ENCODE results near the gene SASH1.

The SASH1 gene

DNA sequence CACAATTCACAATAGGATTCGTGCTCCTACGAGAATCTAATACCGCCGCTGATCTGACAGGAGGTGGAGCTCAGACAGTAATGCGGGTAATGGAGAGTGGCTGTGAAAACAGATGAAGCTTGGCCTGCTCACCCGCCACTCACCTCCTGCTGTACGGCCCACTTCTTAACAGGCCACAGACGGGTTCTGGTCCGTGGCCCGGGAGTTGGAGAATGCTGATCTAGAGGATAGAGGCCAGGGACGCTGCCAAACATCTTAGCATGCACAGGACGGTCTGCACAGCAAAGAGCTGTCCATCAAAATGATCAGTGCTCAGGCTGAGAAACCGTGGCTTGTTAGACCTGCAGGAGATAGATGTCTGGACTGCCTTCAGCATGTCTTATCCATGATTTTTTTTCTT, 186.4 kb downstream of the SASH1 start:
- DNase-seq, result no peak

DNA sequence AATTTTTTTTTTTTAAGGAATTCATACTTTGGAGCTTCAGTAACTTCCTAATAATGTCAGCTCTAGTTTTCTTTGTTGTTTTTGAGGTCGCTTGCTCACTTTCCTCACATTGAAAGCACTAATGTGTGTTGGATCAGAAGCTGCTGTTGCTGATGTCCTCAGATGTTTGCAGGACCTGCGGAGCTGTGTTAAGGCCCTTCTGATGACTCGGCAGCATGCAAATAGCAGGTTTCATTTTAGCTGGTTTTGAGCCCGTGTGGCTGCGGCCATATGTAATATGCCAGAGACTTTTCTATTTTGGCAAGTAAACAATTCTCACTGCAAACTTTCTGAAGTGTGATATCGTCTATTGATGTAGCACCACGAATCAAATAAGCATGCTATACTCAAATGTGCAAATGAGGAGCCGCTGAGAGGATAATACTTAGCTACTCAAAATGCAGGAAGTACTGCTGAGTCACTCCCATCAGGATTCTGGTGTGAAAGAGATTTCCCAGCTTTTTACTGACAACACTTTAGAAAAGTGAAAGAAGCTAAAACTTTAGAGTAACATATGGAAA, 187.8 kb downstream of the SASH1 start:
- DNase-seq, result no peak

DNA sequence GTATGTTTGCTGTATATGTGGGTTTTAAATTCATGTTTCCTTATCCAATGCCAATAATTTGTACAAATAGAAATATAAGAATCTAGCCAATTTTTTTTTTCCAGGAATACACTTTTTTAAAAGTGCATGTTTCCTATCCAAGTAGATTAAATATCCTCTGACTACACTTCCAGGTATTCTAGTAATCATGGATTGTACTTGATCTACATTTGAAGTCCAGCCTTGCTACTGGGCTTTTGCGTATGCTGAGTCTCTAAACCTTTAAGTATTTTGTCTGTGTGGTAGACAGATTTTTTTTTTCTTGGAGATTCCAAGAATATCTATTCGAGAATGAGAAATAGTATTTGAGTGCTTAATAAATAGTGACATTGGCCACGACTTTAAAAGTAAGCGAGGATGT, 188.3 kb downstream of the SASH1 start:
- DNase-seq, result no peak

DNA sequence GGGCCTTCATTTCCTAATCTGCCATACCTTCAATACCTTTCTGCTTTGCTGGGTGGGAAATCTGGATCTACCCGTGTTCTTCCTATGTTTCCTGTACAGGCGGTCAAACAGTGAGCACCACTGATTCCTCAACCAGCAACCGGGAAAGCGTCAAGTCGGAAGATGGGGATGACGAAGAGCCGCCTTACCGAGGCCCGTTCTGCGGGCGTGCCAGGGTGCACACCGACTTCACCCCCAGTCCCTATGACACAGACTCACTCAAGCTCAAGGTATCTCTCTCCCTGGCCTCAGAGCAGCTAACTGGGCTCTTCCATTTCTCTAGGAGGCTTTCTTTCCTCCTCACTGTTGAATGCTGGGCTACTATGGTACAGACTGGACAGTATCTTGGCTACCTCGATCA, 190.1 kb downstream of the SASH1 start:
- no peak for DNase-seq

DNA sequence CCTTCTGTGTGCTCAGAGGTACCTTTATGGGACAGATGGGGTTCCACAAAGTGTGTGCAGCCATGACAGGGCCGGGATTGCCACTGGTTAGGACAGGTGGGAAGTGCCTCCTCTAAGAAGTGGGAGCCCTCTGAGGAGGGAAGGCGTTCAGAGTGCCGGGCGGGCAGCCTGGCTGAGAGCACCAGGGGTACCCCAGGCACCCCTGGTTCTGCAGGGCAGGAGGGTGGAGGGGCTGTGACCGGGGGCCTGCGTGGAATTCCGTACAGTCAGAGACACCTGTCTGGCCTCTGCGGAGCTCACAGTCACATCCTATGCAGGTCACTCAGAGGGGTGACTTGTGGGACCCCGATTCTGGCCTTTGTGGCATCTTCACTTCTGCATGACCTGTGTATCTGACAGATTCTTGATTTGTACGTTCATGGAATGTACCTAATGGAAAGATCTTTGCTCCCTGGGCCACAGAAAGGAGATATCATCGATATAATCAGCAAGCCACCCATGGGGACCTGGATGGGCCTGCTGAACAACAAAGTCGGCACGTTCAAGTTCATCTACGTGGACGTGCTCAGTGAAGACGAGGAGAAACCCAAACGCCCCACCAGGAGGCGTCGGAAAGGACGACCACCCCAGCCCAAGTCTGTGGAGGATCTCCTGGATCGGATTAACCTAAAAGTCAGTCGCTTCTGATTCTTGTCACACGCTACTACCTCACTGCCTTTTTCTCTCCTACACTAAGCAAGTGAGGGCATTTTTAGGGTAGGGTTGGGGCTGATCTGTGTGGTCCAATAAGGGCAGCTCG, 190.9 kb downstream of the SASH1 start:
- no peak for DNase-seq

DNA sequence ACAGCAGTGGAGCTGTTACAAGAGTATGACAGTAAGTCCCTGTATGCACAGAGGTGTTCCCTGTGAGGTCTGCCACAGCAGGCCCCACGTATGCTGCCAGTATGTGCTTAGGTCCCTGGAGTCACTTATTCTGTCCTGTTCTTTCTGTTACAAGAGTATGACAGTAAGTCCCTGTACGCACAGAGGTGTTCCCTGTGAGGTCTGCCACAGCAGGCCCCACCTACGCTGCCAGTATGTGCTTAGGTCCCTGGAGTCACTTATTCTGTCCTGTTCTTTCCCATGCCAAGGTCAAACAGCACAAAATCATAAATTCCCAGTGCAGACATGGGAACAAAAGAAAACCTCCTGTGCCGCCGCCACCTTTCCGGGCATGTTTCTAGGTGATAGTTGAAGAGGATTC, 192.2 kb downstream of the SASH1 start:
- no peak for DNase-seq

DNA sequence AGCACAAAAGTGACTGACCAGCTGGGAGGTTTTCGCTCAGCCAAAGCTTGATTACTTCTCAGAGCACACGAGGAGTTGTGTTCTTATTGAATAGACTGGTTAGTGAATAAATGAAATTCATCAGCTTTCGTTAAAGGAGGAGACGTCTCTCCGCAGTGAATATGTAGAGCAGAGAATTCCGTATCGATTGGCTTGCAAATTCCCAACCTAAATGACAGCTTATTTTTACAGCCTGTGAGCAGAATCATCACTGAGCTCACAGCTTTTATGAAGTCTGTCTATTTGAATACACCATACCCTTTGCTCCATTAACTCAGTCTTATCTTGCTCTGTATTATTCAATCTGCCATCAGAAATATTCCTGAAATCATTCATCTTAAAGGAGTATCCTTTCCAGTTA, 192.7 kb downstream of the SASH1 start:
- DNase-seq, result no peak

DNA sequence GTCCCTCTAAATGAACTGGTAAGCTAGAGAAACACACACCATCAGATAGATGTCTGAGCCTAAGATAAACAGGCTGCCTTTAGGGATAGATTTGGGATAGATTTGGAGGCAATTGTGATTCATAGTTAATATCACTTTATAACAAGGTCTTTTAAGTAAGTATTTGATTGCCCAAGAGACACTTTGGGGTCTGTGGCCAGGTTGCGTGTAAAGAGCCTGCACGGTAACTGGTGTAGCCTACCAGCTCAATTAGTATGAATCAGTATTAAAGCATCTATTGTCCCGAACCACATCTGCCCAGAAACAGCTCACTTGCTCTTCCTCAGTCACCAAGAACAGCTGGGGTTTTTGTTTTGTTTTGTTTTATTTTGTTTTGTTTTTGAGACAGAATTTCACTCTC, 193.3 kb downstream of the SASH1 start:
- DNase-seq, result no peak

DNA sequence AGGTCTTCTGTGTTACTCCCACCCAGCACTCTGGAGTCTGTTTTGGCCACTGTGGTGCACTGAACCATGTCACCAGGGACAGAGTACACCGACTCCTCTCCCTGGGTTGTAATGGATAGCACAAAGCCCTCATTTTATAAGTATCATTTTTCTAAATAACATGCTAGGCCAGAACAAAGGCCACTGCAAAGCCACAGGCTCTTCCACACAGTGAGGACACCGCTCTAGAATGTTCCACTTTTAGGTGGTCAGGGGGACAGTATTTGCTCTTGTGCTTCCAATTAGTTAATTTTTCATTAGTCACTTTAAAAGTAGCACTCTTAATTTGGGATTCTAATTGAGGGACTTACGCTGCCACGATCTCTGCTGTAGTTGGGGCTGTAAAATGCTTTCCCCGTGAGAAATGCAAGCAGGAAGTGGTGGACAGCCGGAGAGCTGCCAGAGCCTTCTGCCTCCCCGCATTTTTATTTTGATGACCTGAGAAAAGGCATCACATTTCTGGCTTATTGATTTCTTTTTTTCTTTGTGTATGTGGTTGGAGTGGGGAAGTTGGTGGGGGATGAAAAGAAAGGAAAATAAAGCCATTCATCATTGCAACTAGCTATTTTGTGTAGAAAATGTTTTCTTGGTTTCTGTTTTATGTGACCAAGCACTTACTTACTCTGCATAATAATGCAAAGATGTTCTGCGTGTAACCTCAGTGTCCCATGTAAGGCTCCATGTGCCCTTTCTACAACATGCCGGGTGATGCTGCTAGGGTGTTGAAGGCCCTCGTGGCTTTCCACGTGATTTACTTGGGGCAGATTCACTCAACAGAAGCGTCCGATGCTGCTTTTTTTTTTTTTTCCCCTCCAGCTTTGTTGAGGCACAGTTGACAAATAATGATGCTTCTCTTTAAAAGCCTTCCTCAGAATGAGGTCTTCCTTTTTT, 195.9 kb downstream of the SASH1 start:
- no peak for DNase-seq

DNA sequence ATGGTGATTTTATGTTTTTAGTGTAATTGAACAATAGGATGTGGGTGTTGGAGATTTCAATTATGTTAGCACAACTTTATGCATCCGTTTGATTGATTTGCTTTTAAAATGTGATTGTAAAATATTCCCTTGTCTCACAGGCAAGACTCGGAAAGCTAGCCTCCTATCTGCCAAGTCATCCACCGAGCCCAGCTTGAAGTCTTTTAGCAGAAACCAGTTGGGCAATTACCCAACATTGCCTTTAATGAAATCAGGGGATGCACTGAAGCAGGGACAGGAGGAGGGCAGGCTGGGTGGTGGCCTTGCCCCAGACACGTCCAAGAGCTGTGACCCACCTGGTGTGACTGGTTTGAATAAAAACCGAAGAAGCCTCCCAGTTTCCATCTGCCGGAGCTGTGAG, 200.9 kb downstream of the SASH1 start:
- no peak for DNase-seq

DNA sequence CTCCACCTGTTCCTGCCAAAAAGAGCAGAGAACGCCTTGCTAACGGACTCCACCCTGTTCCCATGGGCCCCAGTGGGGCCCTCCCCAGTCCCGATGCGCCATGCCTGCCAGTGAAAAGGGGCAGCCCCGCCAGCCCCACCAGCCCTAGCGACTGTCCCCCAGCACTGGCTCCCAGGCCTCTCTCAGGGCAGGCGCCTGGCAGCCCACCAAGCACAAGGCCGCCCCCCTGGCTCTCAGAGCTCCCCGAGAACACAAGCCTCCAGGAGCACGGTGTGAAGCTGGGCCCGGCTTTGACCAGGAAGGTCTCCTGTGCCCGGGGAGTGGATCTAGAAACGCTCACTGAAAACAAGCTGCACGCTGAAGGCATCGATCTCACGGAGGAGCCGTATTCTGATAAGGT, 201.8 kb downstream of the SASH1 start:
- DNase-seq, result no peak

DNA sequence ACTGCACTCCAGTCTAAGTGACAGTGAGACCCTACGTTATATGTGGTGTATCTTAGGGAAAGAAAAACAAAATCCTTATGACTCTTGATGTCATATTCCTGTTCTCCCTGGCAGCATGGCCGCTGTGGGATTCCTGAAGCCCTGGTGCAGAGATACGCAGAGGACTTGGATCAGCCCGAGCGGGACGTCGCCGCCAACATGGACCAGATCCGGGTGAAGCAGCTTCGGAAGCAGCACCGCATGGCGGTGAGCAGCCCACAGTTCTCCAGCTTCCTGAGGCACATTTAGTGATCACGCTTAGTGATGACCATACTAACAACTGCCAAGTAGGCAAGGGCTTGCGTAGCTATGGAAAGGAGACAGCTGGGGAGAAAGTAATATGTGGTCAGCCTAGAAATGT, 203.3 kb downstream of the SASH1 start:
- DNase-seq, result no peak

DNA sequence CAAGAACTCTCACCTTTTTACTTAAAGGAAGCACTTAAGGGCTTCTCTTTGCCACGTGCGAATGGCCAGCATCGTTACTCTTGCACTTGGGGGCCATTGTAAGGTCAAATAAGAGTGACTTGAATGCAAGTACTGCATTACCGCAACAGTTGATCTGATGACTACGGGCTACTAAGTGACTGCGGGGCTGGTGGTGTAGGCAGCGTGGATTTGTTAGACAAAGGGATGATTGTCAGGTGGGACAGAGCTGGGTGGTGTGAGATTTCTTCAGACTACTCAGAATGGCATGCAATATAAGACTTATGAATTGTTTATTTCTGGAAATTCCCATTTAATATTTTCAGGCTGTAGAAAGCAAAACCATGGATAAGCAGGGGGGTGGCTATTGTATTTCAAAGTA, 204.5 kb downstream of the SASH1 start:
- DNase-seq, result no peak

DNA sequence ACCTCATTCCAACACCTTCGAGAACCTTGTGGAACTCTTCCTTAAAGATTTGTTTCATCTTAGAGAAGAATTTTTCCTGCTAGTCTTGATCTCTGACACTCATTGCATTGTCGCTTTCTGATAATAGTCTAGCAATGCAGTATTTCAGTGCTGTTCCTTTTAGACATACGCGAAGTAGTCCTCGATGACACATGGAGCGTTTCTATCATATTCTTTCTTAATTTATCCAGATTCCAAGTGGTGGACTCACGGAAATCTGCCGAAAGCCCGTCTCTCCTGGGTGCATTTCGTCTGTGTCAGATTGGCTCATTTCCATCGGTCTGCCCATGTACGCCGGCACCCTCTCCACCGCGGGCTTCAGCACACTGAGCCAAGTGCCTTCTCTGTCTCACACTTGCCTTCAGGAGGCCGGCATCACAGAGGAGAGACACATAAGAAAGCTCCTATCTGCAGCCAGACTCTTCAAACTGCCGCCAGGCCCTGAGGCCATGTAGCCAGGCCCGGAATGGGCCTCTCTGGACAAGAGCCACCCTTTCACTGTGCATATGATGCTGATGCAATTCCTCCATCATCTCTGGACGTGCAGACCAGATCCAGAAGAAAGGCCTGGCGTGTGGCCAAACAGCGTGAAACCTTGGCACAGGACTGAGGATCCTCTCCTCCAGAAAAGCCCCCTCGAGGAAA, 205.6 kb downstream of the SASH1 start:
- DNase-seq, result no peak

DNA sequence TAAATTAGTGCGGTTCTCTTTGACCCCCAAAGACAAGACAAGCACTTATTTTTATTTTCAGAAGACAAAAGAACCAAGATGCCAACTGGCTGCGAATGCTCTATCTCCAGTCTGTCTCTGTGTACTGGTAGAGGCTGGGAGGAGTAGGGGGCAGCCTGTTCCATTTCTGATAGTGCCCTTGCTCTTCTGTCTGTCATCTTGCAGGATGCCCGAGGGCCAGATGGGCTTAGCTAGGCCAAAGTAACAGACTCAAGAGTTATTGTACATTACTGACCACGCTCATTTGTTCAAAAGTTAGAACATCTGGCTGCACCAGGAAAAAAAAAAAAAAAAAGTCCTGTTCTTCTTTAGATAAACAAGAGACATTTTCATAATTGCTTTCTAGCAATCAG, 206.1 kb downstream of the SASH1 start:
- no peak for DNase-seq

DNA sequence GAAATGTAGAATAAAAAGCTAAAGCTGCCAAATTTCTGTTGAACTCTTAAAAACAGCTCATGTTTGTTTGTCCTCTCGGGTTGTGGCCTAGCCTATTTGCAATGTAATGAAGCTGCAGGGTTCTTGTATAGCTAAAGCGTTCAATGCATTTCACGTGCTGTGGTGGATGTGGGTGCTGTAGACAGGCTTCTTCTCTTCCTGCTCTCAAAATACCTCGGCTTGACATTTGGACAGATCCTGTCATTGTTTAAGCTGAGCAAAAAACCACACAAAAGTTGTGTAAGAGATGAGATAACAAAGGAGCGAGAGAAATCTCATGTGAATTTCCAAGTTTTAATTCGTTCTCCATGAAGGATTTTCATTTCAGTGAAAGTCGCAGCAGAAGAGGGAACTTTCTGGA, 207.9 kb downstream of the SASH1 start:
- no peak for DNase-seq

DNA sequence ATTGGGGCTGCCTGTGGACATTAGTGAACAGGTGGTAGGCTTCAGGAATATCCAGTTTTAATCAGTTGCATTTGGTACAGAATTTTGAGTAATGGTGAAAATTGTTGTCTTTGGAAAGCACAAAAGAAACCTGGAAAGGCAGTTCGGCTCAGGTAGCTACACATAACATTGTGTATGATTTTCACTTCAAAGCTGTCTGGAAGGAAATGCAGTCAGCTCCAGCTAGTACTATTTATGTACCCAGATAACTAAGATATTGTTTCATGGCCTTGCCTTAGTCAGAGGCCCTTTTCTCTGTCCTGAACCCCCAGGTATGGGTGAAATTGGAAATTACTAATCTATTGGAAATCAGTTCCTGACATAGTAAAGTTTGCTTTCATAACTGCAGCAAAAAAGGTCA, 208.6 kb downstream of the SASH1 start:
- DNase-seq, result no peak

DNA sequence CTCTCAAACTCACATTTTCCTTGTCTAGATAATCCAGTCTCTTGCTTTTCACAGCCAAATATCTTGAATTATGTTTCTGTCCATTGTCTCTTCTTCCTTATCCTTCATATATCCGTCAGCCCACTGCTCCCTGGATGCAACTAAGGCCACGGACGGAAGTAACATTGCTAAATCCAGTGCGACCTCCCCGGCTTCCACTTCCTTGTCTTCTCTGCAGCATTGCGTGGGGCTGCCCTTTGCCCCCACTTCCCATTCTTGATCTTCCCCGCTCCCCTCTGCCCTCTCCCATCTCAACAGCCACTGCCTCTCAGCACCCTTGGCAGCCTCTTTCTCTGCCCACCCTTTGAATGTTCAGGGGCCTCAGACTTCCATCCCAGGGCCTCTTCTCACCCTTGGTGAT, 213.8 kb downstream of the SASH1 start:
- no peak for DNase-seq

DNA sequence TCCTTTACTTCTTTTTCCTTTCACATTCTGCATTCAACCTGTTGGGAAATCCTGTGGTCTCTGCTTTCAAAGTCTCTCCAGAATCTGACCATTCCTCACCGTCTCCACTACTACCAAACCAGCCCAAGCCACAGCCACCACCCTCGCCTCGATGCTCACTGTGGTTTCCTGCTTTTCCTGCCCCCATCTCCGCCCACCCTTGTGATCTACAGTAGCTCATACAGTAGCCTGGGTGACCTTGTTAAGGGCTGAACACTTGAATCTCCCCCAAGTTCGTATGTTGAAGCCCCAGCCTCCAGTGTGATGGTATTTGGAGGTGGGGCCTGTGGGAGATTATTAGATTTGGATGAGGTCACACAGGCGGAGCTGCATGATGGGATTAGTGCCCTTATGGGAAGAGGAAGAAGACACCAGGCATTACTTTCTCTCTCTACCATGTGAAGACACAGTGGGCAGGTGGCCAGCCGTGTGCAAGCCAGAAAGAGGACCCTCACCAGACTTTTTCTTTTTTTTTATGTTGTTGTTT, 215.2 kb downstream of the SASH1 start:
- no peak for DNase-seq

DNA sequence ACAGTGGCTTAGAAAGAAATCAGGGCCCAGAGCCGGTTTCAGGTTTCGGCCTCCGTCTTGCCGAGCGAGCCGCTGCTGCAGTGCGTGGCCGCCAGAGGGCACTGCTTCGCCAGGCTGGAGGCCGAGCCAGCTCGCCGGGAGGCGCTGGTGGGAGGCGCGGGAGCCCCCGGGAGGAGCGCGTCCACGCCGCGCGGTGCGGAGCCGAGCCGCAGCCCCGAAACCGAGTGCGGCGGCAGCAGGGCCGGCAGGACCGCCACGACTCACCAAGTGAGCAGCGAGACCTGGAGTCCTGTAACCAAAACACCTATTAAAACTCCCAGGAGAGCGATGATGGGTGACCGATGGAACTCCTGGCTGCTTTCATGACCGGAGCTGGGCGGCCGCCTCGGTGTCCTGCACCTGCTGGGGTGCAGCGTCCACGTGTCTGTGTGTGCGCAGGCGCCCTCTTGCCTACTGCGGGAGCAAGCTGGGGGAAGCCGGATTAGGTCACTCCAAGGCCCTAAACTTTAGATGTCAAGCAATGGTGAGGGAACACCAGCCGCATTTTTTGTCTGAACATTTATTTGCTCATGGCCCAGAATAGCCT, 217.3 kb downstream of the SASH1 start:
- DNase-seq, result no peak

DNA sequence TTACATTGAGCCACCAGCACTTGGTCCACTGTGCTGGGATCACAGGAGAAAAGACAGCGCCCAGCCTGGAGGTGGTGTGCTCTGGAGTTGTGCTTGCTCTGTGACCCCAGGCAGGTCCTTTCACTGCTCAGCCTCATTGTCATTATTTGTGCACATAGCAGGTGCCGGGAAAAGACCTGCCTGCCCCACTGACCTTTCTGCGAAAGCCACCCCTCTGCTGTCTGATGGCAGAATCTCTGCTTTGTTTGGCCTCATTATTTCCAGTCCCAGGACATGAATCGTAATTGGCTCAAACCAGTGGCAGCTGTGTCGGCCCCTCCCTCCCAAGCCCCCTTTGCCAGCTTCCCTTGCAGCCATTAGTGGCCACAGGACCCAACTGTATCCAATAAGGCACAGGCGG, 219.0 kb downstream of the SASH1 start:
- no peak for DNase-seq

DNA sequence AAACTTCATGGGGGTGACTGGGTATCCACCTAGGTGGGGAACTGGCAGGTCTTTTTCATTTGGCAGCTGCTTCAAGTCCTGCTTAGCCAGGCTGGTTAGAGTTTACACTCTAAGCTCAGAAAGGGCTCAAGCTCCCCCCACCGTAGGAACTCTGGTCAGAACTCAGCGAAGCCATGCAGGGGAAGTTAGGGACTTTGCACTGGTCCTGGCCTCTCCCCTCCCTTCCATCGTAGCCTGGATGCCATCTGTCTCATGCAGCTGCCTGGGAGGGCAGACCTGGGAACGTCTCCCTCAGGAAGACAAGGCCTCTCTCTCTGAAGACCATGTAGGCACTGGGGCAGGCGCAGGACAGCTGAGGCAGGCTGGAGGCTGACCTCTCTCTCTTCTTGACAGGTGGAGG, 220.4 kb downstream of the SASH1 start:
- no peak for DNase-seq
